Measurements from ENCODE around the gene GABRA1. TPM values are rescaled to one million over a fixed set of nuclear protein-coding genes. Genes with fewer than 3 reads are reported as not detected.

Gene GABRA1
- total RNA-seq (2014; rRNA removed; shearing (Covaris generic)) = not detected in 2 replicates

GRCh38 chr5:161847941-161848391 lies at the start of gene GABRA1:
Gene GABRA1 (plus strand): TSS chr5:161848120. CDS start chr5:161850811, 2,691 bp downstream.
- Histone ChIP-seq H3K36me3 (no peaks in the 10 kb centered on the region), H3K9me3 (replicated peaks) (no peaks in the 10 kb centered on the region), H3K4me3 (no peak within 1 kb of the TSS), H3K27me3 (no peaks in the 10 kb centered on the region; the same call in 1 of the 2 replicates), H3K4me1 (no peaks in the 10 kb centered on the region), H3K27ac (no peak within 1 kb of the TSS)
- no peak for DNase-seq

- no peaks in the 10 kb centered on the region; the same call in 1 of the 2 replicates for H3K27me3 ChIP-seq
- H3K27ac ChIP-seq = no peak overlapping the region
- H3K4me1 ChIP-seq = no peaks in the 10 kb centered on the region
- DNase-seq = no peak
- no peaks in the 10 kb centered on the region for H3K9me3 ChIP-seq (replicated peaks)
- no peak overlapping the region for H3K4me3 ChIP-seq
- no peaks in the 10 kb centered on the region for H3K36me3 ChIP-seq
These were observed 48.6 kb upstream of the GABRA1 start for GRCh38 chr5:161799316-161799715.

- Histone ChIP-seq H3K4me1 (no peaks in the 10 kb centered on the region), H3K27ac (no peak overlapping the region), H3K9me3 (replicated peaks) (no peaks in the 10 kb centered on the region), H3K27me3 (no peaks in the 10 kb centered on the region), H3K4me3 (no peak overlapping the region), H3K36me3 (no peaks in the 10 kb centered on the region)
- no peak for DNase-seq
These were observed 43.7 kb upstream of the GABRA1 start for GRCh38 chr5:161804263-161804662.

- H3K36me3 ChIP-seq = no peaks in the 10 kb centered on the region
- H3K9me3 ChIP-seq (replicated peaks) = no peaks in the 10 kb centered on the region
- no peaks in the 10 kb centered on the region for H3K4me1 ChIP-seq
- H3K27ac ChIP-seq = no peak overlapping the region
- H3K27me3 ChIP-seq = no peaks in the 10 kb centered on the region; the same call in 1 of the 2 replicates
- DNase-seq = peak; percentile 10 to 52
- H3K4me3 ChIP-seq = no peak overlapping the region
These were observed 1.2 kb upstream of the GABRA1 start for GRCh38 chr5:161846746-161847145.

GRCh38 chr5:161847447-161847846 lies 473 bp upstream of the GABRA1 start:
- Histone ChIP-seq H3K36me3 (no peaks in the 10 kb centered on the region), H3K4me1 (no peaks in the 10 kb centered on the region), H3K27me3 (no peaks in the 10 kb centered on the region; the same call in 1 of the 2 replicates), H3K4me3 (no peak overlapping the region), H3K27ac (no peak overlapping the region), H3K9me3 (replicated peaks) (no peaks in the 10 kb centered on the region)
- DNase-seq = no peak

- DNase-seq = no peak
- H3K9me3 ChIP-seq (replicated peaks) = no peaks in the 10 kb centered on the region
- no peaks in the 10 kb centered on the region; the same call in 1 of the 2 replicates for H3K27me3 ChIP-seq
- H3K4me1 ChIP-seq = no peaks in the 10 kb centered on the region
- H3K36me3 ChIP-seq = no peaks in the 10 kb centered on the region
- H3K27ac ChIP-seq = no peak overlapping the region
- H3K4me3 ChIP-seq = no peak overlapping the region
These were observed 2.6 kb downstream of the GABRA1 start for GRCh38 chr5:161850491-161850890.

- no peaks in the 10 kb centered on the region for H3K36me3 ChIP-seq
- no peaks in the 10 kb centered on the region; the same call in 1 of the 2 replicates for H3K27me3 ChIP-seq
- DNase-seq = peak in 1 of 2 experiments; percentile 6
- H3K9me3 ChIP-seq (replicated peaks) = no peaks in the 10 kb centered on the region
- no peak overlapping the region for H3K27ac ChIP-seq
- no peaks in the 10 kb centered on the region for H3K4me1 ChIP-seq
- H3K4me3 ChIP-seq = no peak overlapping the region
These were observed 3.9 kb downstream of the GABRA1 start for GRCh38 chr5:161851691-161852299.

GRCh38 chr5:161857358-161857757 lies 9.4 kb downstream of the GABRA1 start:
- Histone ChIP-seq H3K27ac (no peak overlapping the region), H3K4me1 (no peaks in the 10 kb centered on the region), H3K9me3 (replicated peaks) (no peaks in the 10 kb centered on the region), H3K36me3 (no peaks in the 10 kb centered on the region), H3K27me3 (no peaks in the 10 kb centered on the region), H3K4me3 (no peak overlapping the region)
- no peak for DNase-seq

- Histone ChIP-seq H3K27me3 (no peaks in the 10 kb centered on the region), H3K27ac (no peak overlapping the region), H3K9me3 (replicated peaks) (no peaks in the 10 kb centered on the region), H3K36me3 (no peaks in the 10 kb centered on the region), H3K4me3 (no peak overlapping the region), H3K4me1 (no peaks in the 10 kb centered on the region)
- no peak for DNase-seq
These were observed 15.3 kb downstream of the GABRA1 start for GRCh38 chr5:161863259-161863658.

GRCh38 chr5:161863811-161864210 lies 15.9 kb downstream of the GABRA1 start:
- H3K36me3 ChIP-seq = no peaks in the 10 kb centered on the region
- no peak for DNase-seq
- H3K9me3 ChIP-seq (replicated peaks) = no peaks in the 10 kb centered on the region
- H3K4me1 ChIP-seq = no peaks in the 10 kb centered on the region
- H3K4me3 ChIP-seq = no peak overlapping the region
- H3K27me3 ChIP-seq = no peaks in the 10 kb centered on the region
- no peak overlapping the region for H3K27ac ChIP-seq

GRCh38 chr5:161865510-161865909 lies 17.6 kb downstream of the GABRA1 start:
- Histone ChIP-seq H3K4me1 (no peaks in the 10 kb centered on the region), H3K4me3 (no peak overlapping the region), H3K9me3 (replicated peaks) (no peaks in the 10 kb centered on the region), H3K27ac (no peak overlapping the region), H3K27me3 (no peaks in the 10 kb centered on the region), H3K36me3 (no peaks in the 10 kb centered on the region)
- no peak for DNase-seq

GRCh38 chr5:161889971-161890370 lies 42.1 kb downstream of the GABRA1 start:
- no peaks in the 10 kb centered on the region for H3K4me1 ChIP-seq
- H3K9me3 ChIP-seq (replicated peaks) = no peaks in the 10 kb centered on the region
- no peak overlapping the region for H3K4me3 ChIP-seq
- peak in 1 of 2 experiments; percentile 30 for DNase-seq
- no peaks in the 10 kb centered on the region for H3K27me3 ChIP-seq
- H3K36me3 ChIP-seq = no peaks in the 10 kb centered on the region
- H3K27ac ChIP-seq = no peak overlapping the region

GRCh38 chr5:161895514-161895913 lies 47.6 kb downstream of the GABRA1 start:
- Histone ChIP-seq H3K27me3 (no peaks in the 10 kb centered on the region), H3K9me3 (replicated peaks) (no peaks in the 10 kb centered on the region)

GRCh38 chr5:161897033-161897432 lies 49.1 kb downstream of the GABRA1 start:
- DNase-seq = no peak
- Histone ChIP-seq H3K4me3 (no peak overlapping the region), H3K9me3 (replicated peaks) (no peaks in the 10 kb centered on the region), H3K27me3 (no peaks in the 10 kb centered on the region), H3K4me1 (no peaks in the 10 kb centered on the region), H3K36me3 (no peaks in the 10 kb centered on the region), H3K27ac (no peak overlapping the region)

More at GRCh38 chr5:161895514-161895913, 47.6 kb downstream of the GABRA1 start:
- Histone ChIP-seq H3K36me3 (no peaks in the 10 kb centered on the region), H3K4me1 (no peaks in the 10 kb centered on the region), H3K27ac (no peak overlapping the region), H3K4me3 (no peak overlapping the region)
- no peak for DNase-seq

- no peak for DNase-seq
- H3K36me3 ChIP-seq = no peaks in the 10 kb centered on the region
- no peaks in the 10 kb centered on the region for H3K27me3 ChIP-seq
- H3K4me1 ChIP-seq = no peaks in the 10 kb centered on the region
- H3K9me3 ChIP-seq (replicated peaks) = no peaks in the 10 kb centered on the region
- H3K27ac ChIP-seq = no peak overlapping the region
- no peak overlapping the region for H3K4me3 ChIP-seq
These were observed 51.7 kb downstream of the GABRA1 start for GRCh38 chr5:161899590-161899989.

GRCh38 chr5:161900981-161901380 lies 53.1 kb downstream of the GABRA1 start:
- H3K4me1 ChIP-seq = no peaks in the 10 kb centered on the region
- H3K4me3 ChIP-seq = no peak overlapping the region
- H3K27me3 ChIP-seq = no peaks in the 10 kb centered on the region
- no peak for DNase-seq
- no peaks in the 10 kb centered on the region for H3K36me3 ChIP-seq
- H3K27ac ChIP-seq = no peak overlapping the region
- H3K9me3 ChIP-seq (replicated peaks) = no peaks in the 10 kb centered on the region

Measured in SJCRH30 (cell line).